Astrocyte (in vitro differentiated cells and primary cell): ENCODE data around the gene OPCML. TPM values are rescaled to one million over a fixed set of nuclear protein-coding genes. Genes with fewer than 3 reads are reported as not detected.

Experiments
- DNase-seq: peaks from one replicate; pipeline ENCODE4 v3.0.0-alpha.2; 2010; ENCODE audit warnings: low read depth
- FAIRE-seq: peaks from 2 replicates; lab custom pipeline; 2011; peaks lifted over from hg19 to GRCh38; lab: Jason Lieb, UNC
- H2AFZ ChIP-seq: 2 replicates; pipeline ENCODE4 v1.6.0; 2012; ENCODE audit warnings: low read depth, low read length, inconsistent platforms
- H3K27ac ChIP-seq: 2 replicates; pipeline ENCODE4 v1.5.1; 2011; ENCODE audit warnings: low read depth, low read length, inconsistent platforms
- H3K27me3 ChIP-seq: 2 replicates; pipeline ENCODE4 v1.6.0; 2011; ENCODE audit warnings: low read length, inconsistent platforms; ENCODE audit not compliant: insufficient read depth
- H3K36me3 ChIP-seq: 2 replicates; pipeline ENCODE4 v1.5.1; 2011; ENCODE audit warnings: low read length, inconsistent platforms; ENCODE audit not compliant: insufficient read depth
- H3K4me1 ChIP-seq: 2 replicates; pipeline ENCODE4 v1.5.1; 2011; ENCODE audit warnings: low read length, inconsistent platforms; ENCODE audit not compliant: insufficient read depth
- H3K4me2 ChIP-seq: 2 replicates; pipeline ENCODE4 v1.6.0; 2012; ENCODE audit warnings: low read length, inconsistent platforms
- H3K4me3 ChIP-seq: 2 replicates; pipeline ENCODE4 v1.5.1; 2011; ENCODE audit warnings: low read depth, mild to moderate bottlenecking, low read length, inconsistent platforms; ENCODE audit not compliant: insufficient read depth
- H3K79me2 ChIP-seq: 2 replicates; pipeline ENCODE4 v1.6.0; 2012; ENCODE audit warnings: mild to moderate bottlenecking, low read length, inconsistent platforms; ENCODE audit not compliant: insufficient read depth
- H3K9ac ChIP-seq: 2 replicates; pipeline ENCODE4 v1.6.0; 2012; ENCODE audit warnings: mild to moderate bottlenecking, low read length, inconsistent platforms
- H3K9me3 ChIP-seq: 2 replicates; pipeline ENCODE4 v1.5.1; 2012; ENCODE audit warnings: low read depth, mild to moderate bottlenecking, low read length, inconsistent platforms; ENCODE audit not compliant: insufficient read depth
- H4K20me1 ChIP-seq: 2 replicates; pipeline ENCODE4 v1.6.0; 2012; ENCODE audit warnings: low read length, inconsistent platforms; ENCODE audit not compliant: insufficient read depth
- H3K27ac Mint-ChIP-seq: one replicate; pipeline ENCODE4 v1.8.0; 2021; ENCODE audit warnings: mild to moderate bottlenecking, mixed read lengths; ENCODE audit not compliant: unreplicated experiment
- H3K27me3 Mint-ChIP-seq: one replicate; pipeline ENCODE4 v1.8.0; 2021; ENCODE audit warnings: low read depth, mixed read lengths; ENCODE audit not compliant: unreplicated experiment
- H3K36me3 Mint-ChIP-seq: one replicate; pipeline ENCODE4 v1.8.0; 2021; ENCODE audit warnings: low read depth, mixed read lengths; ENCODE audit not compliant: unreplicated experiment
- H3K4me1 Mint-ChIP-seq: one replicate; pipeline ENCODE4 v1.8.0; 2021; ENCODE audit warnings: low read depth, mixed read lengths; ENCODE audit not compliant: unreplicated experiment
- H3K4me3 Mint-ChIP-seq: one replicate; pipeline ENCODE4 v1.8.0; 2021; ENCODE audit warnings: mild to moderate bottlenecking, moderate library complexity, mixed read lengths; ENCODE audit not compliant: unreplicated experiment
- H3K9me3 Mint-ChIP-seq: one replicate; pipeline ENCODE4 v1.8.0; 2021; ENCODE audit warnings: mild to moderate bottlenecking, mixed read lengths; ENCODE audit not compliant: unreplicated experiment
- EZH2 ChIP-seq: IDR thresholded peaks from 2 replicates; pipeline ENCODE4 v1.6.1; 2012; ENCODE audit warnings: mild to moderate bottlenecking, low read length, inconsistent platforms; ENCODE audit not compliant: insufficient read depth
- total RNA-seq: library from RNA; stranded (reverse); gene quantifications from 2 replicates; pipeline ENCODE4 v1.2.1, GENCODE V29; 2021
- TF ChIP-seq, protein P1 (sequence below): IDR thresholded peaks from 2 replicates; pipeline ENCODE4 v1.5.1; 2011; ENCODE audit warnings: low read depth, mild to moderate bottlenecking, inconsistent platforms, low read length, moderate library complexity; ENCODE audit not compliant: insufficient read depth

Gene OPCML
- total RNA-seq, 1 donor from 2014 or later: 7.9 TPM

DNA sequence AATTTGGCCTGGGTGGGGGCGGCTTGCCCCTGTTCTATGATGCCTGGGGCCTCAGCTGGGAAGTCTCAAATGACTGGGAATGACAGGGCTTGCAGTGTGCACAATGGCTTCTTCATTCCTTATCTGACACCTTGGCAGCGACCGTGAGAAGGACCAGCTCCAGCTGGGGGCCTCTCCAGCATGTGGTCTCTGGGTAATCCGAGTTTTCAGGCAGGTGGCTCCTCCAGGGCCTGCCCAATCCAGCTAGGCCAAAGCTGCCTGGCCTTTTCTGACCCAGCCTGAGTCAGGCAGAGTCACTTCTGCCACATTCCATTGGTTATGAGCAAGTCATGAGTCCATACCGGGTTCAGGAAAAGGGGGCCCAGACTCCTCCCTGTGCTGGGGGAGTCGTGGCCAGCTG, 646.0 kb downstream of the OPCML start:
- Histone ChIP-seq H2AFZ (peak overlapping the region; percentile 0), H3K79me2 (no peaks in the 10 kb centered on the region), H3K9ac (no peak overlapping the region), H3K36me3 (no peaks in the 10 kb centered on the region), H3K4me2 (peak overlapping the region; percentile 43), H3K27ac (peak overlapping the region; percentile 54), H4K20me1 (no peaks in the 10 kb centered on the region), H3K4me3 (no peak overlapping the region), H3K27me3 (no peaks in the 10 kb centered on the region), H3K9me3 (no peaks in the 10 kb centered on the region), H3K4me1 (peaks cover 22% of the 10 kb centered on the region)
- Mint-ChIP-seq H3K27ac (peak overlapping the region; percentile 89), H3K27me3 (no peaks in the 10 kb centered on the region), H3K9me3 (no peaks in the 10 kb centered on the region), H3K4me1 (peaks cover 39% of the 10 kb centered on the region), H3K4me3 (peak overlapping the region; percentile 36), H3K36me3 (no peaks in the 10 kb centered on the region)
- TF ChIP-seq EZH2: no peak
- TF ChIP-seq, protein P1, sequence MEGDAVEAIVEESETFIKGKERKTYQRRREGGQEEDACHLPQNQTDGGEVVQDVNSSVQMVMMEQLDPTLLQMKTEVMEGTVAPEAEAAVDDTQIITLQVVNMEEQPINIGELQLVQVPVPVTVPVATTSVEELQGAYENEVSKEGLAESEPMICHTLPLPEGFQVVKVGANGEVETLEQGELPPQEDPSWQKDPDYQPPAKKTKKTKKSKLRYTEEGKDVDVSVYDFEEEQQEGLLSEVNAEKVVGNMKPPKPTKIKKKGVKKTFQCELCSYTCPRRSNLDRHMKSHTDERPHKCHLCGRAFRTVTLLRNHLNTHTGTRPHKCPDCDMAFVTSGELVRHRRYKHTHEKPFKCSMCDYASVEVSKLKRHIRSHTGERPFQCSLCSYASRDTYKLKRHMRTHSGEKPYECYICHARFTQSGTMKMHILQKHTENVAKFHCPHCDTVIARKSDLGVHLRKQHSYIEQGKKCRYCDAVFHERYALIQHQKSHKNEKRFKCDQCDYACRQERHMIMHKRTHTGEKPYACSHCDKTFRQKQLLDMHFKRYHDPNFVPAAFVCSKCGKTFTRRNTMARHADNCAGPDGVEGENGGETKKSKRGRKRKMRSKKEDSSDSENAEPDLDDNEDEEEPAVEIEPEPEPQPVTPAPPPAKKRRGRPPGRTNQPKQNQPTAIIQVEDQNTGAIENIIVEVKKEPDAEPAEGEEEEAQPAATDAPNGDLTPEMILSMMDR: no peak
- DNase-seq: peak; percentile 80
- no peak for FAIRE-seq

DNA sequence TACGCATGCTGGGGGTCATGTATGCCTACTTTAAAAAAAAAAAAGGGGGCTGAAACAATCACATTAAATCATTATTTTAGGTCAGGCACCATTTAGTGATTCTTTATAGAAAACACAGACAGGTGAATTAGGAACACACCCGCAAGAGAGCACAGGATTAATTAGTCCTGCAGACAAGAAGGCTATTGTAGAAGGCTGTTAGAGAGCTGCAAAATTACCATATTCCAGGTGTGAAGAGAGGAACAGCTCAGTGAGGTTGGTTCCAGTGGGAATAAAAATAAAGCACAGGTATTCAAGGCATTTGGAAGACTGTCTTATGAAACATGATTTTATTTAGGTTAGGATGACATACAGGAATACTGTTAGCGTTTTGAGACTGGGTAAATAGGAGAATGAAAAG, 649.1 kb downstream of the OPCML start:
- no peaks in the 10 kb centered on the region for H3K9me3 Mint-ChIP-seq
- no peak for TF ChIP-seq EZH2
- TF ChIP-seq, protein P1: no peak
- peaks cover 34% of the 10 kb centered on the region for H3K4me1 Mint-ChIP-seq
- Histone ChIP-seq H2AFZ (no peak overlapping the region), H3K9ac (no peak overlapping the region), H3K9me3 (no peaks in the 10 kb centered on the region), H3K4me2 (no peak overlapping the region), H3K4me3 (no peak overlapping the region), H4K20me1 (no peaks in the 10 kb centered on the region), H3K27me3 (no peaks in the 10 kb centered on the region), H3K79me2 (no peaks in the 10 kb centered on the region), H3K27ac (no peak overlapping the region), H3K4me1 (peaks cover 22% of the 10 kb centered on the region), H3K36me3 (no peaks in the 10 kb centered on the region)
- H3K36me3 Mint-ChIP-seq: no peaks in the 10 kb centered on the region
- FAIRE-seq (no peak), DNase-seq (no peak)
- H3K27me3 Mint-ChIP-seq: no peaks in the 10 kb centered on the region
- H3K4me3 Mint-ChIP-seq: no peak overlapping the region
- no peak overlapping the region for H3K27ac Mint-ChIP-seq

DNA sequence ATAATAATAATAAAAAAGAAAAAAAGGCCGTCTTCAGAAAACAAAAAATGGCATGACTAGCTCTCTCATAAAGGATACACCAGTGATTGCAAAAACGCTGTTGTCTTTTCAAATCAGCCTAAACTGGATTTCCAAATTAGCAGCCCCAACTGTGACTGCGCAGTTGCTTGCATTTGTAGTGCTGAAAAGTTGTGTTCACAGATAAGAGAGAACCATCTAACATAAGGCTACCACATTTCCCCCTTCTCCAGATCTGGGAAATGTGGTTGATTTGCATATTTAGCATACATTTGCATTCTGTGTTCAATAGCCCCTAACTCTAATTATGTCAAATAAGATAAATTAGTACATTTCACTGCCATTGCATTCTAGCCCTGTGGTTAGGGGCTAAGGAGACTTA, 650.7 kb downstream of the OPCML start:
- no peak for FAIRE-seq

More for the DNA sequence above, 650.7 kb downstream of the OPCML start:
- TF ChIP-seq EZH2: no peak
- TF ChIP-seq, protein P1: no peak
- H3K4me3 Mint-ChIP-seq: no peak overlapping the region
- Histone ChIP-seq H2AFZ (no peak overlapping the region), H3K36me3 (no peaks in the 10 kb centered on the region), H3K27ac (no peak overlapping the region), H3K79me2 (no peaks in the 10 kb centered on the region), H3K4me1 (peaks cover 16% of the 10 kb centered on the region), H3K27me3 (no peaks in the 10 kb centered on the region), H3K4me3 (no peak overlapping the region), H3K4me2 (no peak overlapping the region), H3K9me3 (no peaks in the 10 kb centered on the region), H3K9ac (no peak overlapping the region), H4K20me1 (no peaks in the 10 kb centered on the region)
- no peak overlapping the region for H3K27ac Mint-ChIP-seq
- H3K9me3 Mint-ChIP-seq: no peaks in the 10 kb centered on the region
- no peaks in the 10 kb centered on the region for H3K27me3 Mint-ChIP-seq
- no peaks in the 10 kb centered on the region for H3K36me3 Mint-ChIP-seq
- no peak for DNase-seq
- peaks cover 23% of the 10 kb centered on the region for H3K4me1 Mint-ChIP-seq
